DMS 273 treated with DMSO at 0.1 percent for 48 hours (cell line): ENCODE results near the gene STYXL2.
A peak's percentile ranks its signal among the peaks of the same experiment; 100 is the strongest.

ENCODE experiments used
- DNase-seq: peaks from one replicate; lab custom pipeline; 2025; lab: John Stamatoyannopoulos, UW

Gene STYXL2

DNA sequence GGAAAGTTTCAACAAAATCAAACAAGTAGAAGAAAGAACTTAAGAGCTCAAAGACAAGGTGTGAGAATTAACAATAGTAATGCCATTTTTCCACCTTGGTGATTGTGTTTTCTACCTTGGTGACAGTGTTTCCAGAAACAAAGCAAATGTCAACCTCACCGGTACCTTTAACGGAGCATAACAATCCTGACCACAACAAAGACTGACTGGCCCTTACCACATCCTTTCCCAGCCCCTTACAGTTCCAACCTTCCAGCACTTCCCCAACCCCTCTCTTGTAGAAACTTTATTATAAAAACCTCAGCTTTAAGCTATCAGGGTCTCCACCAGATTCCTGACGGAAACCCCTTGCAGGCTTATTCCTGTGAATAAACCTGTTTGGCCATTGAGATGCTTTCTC, 16.7 kb downstream of the STYXL2 start:
- DNase-seq, result no peak

DNA sequence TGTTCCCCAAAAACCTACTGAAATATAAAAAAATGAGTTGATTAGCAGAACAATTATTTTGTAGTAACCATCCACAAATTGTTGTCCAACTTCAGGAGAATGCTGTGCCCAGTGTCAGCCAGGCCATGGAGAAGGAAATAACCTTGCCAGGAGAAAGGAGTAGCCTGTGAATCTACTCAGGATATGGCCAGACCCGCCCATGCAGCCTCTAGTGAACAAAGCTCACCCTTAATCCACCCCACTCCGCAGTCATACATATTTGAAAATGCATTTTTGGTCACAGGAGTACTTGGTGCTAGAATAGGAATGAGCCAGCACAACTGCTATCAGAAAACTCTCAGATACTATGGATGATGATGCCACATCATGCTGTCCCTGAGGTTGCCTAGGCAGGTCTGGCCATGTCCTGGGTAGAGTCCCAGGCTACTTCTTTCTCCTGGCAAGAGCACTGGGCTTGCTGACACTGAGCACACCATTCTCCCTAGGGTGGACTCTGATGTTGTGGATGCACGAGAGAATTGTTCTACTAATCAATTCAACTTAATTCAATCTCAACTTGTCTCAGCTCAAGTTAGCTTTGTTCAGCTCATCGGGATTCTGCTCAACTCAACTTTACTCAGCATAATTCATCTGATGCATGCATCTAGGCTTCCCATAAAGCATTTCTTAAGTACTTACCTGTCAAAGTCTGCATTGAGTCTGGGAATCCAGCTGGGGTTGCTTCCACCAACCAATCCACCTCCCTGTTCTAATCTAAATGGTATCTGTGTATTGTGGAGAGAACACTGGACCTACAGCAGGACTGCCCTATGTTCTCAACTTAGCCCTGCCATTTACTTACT, 18.2 kb downstream of the STYXL2 start:
- DNase-seq, result no peak

DNA sequence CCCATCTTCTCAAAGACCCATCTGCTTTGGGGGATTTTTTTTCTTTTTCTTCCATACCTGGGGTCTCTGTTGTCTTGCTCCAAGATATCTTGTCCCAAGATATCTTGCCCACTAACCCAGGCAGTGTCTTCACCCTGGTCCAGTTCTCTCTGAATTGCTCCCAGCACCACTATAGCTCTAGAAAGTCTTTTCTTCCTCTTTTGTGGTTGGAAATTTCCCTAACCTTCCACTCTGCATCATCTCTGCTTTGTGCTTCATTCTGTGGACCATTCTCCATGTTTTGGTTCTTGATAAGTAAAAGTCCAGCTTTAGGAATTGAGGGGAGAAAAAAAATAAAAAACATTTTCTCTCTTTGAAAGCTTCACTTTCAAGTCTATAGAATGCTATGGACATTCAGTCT, 20.9 kb downstream of the STYXL2 start:
- no peak for DNase-seq

DNA sequence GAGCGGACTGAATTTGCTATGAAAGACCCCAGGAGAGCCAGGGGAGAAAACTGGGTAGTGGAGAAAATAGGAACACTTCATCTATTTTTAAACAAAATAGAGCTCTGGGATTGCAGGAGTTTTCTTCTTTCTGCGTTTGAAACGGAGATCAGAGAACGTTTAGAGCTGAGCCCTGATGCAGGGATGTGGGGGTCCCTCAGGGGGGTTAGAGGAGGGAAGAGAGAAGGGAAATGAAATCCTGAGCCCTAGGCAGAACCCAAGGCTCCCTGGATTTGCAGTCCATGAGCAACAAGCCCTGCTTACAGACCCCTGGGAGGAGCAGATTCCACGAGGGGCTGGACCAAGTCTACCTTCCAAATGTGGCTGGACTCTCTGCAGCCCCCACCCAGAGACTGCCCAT, 21.8 kb downstream of the STYXL2 start:
- DNase-seq, result no peak

DNA sequence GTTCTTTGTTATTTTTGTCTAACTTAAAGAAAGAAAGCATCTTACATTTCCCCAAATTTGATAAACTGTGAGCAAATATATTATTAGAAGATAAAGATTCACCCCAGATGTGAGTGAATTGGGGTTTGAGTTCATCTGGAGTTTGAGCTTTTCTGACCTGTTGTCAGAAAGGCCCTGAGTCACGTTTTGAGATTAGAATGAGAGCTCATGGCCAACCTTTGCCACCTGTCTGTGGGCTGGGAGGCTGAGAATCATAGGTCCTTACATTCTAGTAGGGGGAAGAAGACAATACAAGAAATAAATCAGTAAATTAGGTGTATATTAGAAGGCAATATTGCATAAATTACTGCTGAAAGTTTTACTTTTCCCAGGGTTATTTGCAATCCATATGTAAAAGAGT, 22.3 kb downstream of the STYXL2 start:
- DNase-seq, result no peak

DNA sequence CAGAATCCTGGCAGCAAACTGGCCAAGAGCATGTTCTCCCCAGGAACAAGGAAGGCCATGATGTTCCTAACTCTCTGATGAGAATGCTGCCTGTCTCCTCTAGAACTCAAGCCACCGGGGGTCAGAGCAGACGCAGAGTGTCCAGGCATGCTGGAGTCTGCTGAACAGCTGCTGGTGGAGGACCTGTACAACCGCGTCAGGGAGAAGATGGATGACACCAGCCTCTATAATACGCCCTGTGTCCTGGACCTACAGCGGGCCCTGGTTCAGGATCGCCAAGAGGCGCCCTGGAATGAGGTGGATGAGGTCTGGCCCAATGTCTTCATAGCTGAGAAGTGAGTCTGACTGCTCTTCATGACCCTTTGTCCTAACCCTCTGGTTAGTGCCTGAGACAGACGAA, 23.4 kb downstream of the STYXL2 start:
- DNase-seq, result no peak

DNA sequence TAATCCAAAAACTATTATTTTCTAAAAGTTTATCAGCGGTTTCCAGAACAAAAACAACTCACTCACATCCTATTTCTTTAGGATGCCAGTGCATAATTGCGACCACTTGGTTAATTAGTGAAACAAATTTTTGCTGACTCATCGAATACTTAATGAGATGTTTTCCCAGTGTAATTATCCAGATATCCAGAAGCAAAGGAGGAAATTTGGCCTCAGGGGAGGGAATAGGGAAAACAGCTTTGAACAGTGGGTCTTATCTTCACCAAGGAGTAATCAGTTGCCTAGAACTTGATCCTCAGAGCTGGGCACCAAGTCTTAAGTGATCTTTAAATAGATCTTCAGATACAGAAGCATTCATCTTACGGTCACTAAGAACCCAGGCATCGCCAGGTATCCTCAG, 24.3 kb downstream of the STYXL2 start:
- no peak for DNase-seq

DNA sequence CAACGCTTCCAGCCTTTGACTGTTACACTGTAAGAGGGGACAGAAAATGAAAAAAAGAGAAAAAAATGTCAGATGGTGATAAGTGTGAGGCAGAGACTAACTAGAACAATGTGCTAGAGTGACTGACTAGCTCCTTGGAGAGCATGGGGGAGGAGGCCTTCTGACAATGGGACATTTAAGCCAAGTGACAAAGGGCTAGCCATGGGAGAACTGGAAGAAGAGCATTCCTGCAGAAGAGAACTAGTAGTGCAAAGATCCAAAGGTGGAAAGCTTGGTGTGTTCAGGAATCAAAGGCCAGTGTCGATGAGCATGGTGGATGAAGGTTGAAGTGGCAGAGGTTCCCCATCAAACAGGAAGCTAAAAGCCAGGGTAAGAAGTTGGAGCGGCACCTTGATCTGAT, 25.8 kb downstream of the STYXL2 start:
- DNase-seq, result no peak

DNA sequence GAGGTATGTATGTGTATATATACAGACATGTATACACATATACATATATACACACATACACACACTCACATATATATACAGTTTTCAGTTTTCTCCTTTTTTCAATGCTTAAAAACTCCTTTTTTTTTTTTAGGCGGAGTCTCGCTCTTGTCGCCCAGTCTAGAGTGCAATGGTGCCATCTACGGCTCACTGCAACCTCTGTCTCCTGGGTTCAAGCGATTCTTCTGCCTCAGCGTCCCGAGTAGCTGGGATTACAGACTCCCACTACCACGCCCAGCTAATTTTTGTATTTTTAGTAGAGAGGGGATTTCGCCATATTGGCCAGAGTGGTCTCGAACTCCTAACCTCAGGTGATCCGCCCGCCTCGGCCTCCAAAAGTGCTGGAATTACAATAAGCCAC, 27.0 kb downstream of the STYXL2 start:
- no peak for DNase-seq

DNA sequence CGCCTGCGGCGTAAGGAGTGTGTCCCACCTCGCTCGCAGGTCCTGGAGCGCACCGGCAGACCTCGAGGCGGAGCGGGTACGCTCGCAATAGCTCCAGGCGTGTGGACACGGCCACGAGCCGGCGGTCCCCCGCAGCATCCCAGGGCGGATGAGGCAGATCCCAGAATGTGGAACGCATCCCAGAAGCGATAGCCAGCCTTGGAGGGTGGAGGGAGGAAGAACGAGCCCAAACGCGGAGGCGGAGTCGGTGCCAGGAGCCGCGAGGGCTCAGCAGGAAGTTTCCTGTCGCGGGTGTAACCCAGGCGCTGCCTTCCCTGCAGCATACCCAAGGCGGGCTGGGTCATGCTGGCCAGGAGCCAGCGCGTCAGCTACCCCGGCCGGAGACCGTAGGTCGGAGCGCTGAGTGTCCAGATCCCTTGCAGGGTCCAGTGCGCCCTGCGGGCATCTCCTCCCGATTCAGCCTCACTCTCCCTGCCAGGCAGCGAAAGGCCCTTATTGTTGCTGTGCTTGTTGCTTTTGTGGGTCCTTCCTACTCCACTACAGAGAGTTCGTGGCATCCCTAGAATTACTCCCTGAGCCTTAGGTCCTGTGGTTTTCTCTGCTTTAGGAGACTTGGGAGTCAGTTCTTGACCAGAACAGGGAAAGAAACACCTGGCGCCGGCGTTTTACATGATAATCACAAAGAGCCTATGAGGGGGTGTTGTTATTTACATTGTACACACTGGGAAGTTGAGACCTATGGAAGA, 27.7 kb downstream of the STYXL2 start:
- DNase-seq, result no peak

DNA sequence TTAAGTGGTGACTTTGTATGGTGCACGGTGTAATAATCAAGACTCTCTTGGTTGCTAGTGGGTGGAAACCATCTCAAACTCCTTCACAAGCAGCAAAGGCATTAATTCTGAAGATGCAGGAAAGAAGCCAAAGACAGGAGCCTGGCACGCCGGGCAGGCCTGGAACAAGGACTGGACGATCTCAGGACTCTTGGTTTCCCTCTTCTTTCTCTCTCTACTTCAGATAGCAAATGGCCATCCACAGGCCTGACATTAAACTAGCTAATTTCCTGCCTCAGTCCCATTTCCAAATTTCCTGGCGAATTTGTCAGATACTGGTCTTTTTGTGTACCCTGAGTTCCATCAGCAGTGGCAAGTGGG, 28.2 kb downstream of the STYXL2 start:
- DNase-seq, result no peak

DNA sequence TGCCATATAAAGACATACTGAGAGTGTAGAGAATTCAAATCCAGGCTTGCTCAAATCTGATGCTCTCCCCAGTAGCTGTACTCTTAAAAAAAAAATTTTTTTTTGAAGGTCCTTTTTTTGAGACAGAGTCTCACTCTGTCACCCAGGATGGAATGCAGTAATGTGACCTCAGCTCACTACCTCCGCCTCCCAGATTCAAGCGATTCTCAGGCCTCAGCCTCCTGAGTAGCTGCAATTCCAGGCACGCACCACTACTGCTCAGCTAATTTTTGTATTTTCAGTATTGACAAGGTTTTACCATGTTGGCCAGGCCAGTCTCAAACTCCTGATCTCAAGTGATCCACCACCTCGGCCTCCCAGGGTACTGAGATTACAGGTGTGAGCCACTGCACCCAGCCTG, 28.7 kb downstream of the STYXL2 start:
- no peak for DNase-seq

DNA sequence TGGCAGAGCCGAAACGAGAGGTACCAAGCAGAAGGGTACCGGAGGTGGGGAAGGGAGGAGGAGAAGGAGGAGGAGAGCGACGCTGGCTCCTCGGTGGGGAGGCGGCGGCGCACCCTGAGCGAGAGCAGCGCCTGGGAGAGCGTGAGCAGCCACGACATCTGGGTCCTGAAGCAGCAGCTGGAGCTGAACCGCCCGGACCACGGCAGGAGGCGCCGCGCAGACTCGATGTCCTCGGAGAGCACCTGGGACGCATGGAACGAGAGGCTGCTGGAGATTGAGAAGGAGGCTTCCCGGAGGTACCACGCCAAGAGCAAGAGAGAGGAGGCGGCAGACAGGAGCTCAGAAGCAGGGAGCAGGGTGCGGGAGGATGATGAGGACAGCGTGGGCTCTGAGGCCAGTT, 32.4 kb downstream of the STYXL2 start:
- DNase-seq, result no peak

DNA sequence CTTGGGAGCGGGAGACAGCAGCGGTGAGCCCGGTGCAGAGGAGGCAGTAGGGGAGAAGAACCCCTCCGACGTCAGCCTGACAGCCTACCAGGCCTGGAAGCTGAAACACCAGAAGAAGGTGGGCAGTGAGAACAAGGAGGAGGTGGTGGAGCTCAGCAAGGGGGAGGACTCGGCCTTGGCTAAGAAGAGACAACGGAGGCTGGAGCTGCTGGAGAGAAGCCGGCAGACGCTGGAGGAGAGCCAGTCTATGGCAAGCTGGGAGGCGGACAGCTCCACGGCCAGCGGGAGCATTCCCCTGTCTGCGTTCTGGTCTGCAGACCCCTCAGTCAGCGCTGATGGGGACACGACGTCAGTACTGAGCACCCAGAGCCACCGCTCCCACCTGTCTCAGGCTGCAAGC, 32.9 kb downstream of the STYXL2 start:
- no peak for DNase-seq

DNA sequence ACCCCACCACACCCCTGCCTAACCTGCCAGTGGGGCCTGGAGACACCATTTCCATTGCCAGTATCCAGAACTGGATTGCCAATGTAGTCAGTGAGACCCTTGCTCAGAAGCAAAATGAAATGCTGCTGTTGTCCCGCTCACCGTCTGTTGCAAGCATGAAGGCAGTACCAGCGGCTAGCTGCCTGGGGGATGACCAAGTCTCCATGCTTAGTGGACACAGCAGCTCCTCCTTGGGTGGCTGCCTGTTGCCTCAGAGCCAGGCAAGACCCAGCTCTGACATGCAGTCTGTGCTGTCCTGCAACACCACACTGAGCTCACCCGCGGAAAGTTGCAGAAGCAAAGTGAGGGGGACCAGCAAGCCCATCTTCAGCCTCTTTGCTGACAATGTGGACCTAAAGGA, 33.4 kb downstream of the STYXL2 start:
- DNase-seq, result no peak

DNA sequence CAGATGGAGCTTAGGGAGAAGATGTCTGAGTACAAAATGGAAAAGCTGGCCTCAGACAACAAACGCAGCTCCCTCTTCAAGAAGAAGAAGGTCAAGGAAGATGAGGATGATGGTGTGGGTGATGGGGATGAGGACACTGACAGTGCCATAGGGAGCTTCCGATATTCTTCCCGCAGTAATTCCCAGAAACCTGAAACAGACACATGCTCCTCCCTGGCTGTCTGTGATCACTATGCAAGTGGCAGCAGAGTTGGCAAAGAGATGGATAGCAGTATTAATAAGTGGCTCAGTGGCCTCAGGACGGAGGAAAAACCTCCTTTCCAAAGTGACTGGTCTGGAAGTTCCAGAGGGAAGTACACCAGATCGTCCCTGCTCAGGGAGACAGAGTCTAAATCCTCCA, 33.8 kb downstream of the STYXL2 start:
- no peak for DNase-seq

DNA sequence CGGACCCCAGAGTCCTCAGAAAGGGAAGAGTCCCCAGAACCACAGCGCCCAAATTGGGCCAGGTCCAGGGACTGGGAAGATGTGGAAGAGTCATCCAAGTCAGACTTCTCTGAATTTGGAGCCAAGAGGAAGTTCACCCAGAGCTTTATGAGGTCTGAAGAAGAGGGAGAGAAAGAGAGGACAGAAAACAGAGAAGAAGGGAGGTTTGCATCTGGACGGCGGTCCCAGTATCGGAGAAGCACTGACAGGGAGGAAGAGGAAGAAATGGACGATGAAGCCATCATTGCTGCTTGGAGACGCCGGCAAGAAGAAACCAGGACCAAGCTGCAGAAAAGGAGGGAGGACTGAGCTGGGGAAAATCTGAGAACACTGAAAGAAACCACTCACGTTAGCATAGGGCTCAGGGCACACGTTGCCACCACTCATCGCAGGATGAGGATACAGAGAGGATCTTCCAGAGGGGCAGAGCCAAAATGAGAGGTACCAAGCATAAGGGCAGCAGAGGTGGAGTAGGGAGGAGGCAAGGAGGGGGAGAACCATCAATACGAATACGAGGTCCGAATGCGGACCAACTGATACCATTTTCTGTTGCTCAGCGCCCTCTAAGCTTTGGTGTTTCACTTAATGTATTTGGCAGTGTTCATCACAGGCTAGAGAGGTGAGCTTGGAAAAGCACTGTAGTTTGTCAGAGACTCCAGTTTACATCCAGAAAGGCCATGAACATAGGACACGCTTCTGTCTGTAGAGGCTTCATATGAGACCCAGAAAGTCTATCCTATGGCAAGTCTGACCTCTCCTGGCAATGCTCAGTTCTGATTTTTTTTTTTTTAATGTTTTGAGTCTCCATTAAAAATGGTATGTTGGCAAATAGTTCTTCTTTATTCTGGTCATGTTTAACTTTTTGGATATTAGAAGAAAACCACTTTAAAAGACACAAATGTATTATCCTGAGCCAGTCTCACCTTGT, 34.7 kb downstream of the STYXL2 start:
- DNase-seq, result no peak

DNA sequence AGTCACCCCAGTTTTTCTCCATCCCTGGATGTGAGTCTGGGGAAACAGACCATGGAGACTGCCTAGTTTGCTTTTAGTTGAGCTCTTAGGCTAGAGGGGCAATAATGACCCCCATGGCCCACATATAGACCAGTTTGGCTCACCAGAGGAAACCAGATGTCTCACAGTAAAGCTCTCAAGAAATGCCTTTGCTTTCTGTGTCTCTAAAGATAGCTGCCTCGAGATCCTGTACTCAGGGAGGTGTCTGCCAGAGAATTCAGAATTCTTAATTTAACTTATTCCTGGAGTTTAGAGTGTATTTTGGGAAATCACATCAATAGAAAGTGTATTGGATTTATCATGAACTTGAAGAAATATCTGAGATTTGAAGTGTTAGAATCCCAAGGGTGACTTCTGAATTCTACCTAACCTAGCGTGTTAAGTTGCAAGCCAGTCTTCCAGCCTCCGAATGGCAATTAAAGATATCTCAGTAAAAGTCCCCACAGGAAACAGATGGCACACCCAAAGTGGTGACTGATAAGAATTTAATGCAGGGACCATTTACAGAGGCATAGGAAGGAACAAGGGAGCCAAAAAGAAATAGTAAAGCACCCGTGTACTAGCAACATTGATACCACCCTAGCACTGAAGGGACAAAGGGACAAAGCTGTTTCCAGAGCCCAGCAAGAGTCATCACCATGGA, 37.1 kb downstream of the STYXL2 start:
- peak; percentile 58 for DNase-seq

DNA sequence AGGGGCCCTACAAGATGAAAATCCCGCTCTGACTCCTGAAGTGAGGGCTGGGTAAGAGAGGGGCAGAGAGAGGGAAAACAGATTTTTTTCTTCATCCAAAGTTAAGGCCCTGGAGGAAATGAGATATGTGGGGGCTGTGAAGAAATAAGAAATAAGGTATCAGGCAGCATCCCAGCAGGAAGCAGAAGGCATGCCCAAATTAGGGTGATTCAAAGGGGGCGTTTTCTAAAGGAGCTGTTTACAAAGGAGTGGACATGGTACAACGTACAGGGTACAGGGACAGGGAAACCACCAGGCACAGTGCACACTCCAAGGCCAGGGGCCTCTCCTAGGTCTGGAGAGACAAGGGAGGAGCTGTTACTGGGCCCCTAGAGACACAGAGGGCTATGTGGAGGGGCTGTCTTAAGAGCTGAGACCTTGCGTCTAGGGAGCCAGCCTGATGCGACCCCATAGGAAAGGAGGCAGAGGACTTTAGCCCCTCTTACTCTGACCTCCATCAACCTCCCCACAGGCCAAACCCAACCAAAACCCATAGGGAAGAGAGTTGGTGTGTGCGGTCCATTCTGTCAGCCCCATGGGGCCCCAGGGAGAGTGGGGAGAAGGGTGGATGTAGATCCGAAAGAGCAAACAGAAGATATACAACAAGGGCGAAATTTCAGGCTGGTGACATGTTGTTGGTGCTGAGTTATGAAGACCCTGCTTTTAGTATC, 38.6 kb downstream of the STYXL2 start:
- DNase-seq, result no peak

DNA sequence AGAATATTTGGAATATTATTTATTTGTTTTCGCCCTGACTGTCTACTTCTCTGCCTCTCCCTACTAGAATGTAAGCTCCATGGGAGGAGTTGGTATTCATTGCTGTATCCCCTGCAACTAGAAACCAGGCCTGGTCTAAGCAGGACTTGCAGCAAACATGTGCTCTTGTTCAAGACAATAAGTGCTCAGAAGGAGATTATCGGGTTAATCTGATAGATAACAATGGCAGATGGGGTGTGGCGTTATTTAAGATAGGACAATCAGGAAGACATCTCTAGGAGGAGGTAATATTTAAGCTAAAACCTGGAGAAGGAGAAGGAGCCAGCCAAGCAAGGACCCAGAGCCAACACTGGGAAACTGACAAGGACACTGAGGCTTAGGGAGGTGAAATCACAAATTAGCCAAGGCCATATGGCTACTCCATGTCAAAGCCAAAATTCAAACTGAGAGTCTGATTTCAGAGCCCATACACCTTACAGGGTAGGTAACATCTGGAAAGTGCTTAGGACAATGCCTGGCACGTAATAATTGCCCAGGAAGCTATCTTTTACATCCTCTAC, 41.5 kb downstream of the STYXL2 start:
- peak; percentile 79 for DNase-seq

DNA sequence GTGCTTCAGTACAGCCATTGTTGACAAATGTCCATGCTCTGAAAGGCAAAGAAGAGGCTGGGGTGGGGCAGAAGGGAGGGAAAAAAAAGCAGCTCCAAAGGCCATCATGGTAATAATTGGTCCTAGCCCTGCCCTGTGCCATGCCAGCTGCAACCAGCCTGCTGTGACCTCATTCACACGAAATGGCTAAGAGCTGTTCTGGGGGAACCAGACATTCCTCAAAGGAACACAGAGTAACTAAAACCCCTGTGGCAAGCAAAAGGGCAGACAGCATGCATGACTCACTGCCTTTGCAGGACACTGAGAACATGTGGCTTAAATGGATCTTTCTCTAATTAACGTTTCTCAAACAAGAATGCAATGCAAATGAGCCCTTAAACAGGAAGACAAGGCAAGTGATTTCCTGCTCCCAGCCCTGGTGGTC, 42.3 kb downstream of the STYXL2 start:
- no peak for DNase-seq
